TTC549 (cell line): ENCODE data around the gene SIGLEC6.

Experiments
- FAIRE-seq: peaks from 2 replicates; lab custom pipeline; 2012; peaks lifted over from hg19 to GRCh38; lab: Jason Lieb, UNC

The SIGLEC6 gene

DNA sequence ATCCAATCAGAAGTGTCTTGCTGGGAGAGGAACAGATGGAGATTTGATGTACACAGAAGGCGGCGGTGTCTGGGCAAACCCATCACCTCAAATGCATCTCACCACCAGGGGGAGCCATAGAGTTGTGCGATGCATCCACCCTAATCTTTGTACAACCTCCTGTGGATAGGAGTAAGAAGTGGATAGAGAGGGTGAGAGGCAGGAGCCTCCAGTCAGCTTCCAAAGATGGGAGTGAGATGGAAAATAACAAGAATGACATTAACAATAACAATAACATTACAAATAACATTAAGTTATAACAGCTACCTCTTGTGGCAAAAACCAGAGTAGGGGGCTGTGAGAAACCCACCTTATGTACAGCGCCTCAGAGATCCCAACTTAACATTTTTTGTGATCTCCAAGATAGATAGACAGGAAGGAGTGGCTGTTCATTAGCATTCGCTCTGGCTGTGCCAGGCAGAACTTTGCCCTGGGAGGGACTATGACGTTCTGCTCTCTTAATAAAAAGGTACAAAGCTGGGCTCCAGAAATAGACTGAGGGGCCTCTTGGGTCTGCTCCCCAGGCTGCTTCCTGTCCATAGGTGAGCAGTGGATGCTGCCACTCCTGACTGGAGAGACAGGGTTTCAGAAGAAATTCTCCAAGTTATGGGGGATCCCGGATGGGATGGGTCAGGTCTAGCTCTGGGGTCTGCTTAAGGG lies 58.3 kb downstream of the SIGLEC6 start:
- FAIRE-seq: peak; percentile 7

DNA sequence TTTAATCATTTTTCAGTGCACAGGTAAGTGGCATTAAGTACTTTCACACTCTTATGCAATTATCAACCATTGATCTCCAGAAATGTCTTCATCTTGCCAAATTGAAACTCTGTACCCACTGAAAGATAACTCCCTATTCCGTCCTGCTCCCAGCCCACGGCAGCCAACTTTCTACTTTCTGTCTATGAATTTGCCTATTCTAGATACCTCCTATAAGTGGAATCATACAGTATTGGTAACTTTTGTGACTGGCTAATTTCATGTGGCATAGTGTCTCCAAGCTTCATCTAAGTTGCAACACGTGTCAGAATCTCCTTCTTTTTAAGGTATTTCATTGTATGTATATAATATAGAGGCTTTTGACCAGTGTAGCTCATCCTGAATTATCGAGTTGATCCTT lies 58.9 kb downstream of the SIGLEC6 start:
- no peak for FAIRE-seq

DNA sequence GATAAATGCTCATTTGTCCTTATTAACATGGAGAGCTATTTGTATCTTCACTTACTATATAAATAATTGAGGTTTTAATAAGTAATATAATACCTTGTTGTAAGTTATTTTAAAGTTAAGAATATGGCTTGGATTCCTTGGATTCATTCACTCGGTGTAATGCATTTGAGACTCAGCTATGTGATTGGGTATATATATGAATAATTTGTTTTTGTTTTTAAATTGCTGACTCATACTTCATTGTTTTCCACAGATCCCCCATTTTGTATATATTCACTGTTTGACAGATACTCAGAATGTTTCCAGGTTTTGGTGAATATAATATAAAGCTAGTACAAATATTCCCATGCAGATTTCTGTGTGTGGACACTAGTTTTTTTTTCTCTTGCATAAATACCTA lies 59.9 kb downstream of the SIGLEC6 start:
- no peak for FAIRE-seq

DNA sequence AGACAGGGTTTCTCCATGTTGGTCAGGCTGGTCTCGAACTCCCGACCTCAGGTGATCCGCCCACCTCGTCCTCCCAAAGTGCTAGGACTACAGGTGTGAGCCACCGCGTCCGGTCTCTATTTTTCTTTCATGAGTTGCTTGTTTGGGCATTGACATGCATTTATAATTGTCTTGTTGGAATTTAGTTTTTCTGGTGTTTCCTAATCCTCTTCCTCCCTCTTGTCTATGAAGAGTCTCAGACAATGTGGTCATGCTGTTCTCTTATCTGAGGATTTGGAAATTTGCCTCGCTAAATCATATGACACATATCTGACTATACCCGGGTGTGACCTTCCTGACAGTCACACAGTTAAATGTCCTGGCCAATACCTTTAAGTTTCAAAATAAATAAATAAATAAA lies 60.5 kb downstream of the SIGLEC6 start:
- FAIRE-seq: no peak

DNA sequence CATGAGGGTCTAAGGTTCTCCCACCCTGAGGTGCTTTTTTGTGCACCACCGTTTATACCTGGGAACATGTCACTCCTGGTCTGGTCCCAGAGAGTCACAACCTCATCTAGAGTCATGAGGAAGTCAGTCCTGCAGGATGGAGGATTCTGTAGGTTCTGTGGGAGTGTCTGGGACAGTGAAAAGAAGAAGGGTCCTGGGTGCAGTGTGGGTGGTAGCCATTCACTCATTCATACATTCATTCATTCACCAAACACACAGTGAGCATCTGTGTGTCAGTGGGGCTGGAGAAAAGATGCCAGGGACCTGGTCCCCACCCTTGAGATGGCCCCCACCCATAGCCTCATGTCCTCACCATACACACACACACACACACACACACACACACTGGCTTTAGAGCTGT lies 61.8 kb downstream of the SIGLEC6 start:
- no peak for FAIRE-seq

DNA sequence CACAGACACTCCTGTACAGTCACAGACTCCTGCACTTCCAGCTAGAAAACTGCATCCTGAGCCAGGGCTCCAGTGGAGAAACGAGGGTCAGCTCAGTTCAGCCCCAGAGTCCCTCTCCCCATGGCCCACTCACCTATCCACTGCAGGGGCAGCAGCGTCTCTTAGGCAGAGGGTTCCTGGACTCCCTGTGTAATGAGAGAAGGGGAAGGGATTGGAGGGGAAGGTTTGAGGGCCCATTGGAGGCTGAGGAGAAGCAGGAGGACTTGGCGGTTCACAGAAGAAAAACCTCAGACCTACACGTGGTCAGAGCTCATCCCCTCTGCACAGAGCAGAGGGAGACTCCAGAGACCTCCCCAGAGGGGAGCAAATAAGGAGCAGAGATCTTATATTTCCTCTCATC lies 62.3 kb downstream of the SIGLEC6 start:
- FAIRE-seq: no peak

DNA sequence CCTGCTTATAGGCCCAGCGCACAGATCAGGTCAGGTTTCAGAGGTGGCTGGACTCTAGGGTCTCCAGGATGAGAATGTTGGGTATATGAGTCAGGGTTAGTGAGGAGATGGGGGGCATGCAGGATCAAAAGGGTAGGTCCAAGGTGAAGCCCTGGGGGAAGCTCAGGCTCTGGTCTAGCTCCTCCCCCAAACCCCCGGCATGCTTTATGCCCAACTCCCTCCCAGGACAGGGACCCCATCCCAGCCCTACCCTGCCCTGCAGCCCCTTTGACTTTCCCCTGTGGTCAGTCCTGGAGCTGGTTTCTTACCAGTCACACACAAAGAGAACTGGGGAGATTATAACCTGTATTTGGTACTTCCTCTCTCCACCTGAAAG lies 62.9 kb downstream of the SIGLEC6 start:
- no peak for FAIRE-seq

DNA sequence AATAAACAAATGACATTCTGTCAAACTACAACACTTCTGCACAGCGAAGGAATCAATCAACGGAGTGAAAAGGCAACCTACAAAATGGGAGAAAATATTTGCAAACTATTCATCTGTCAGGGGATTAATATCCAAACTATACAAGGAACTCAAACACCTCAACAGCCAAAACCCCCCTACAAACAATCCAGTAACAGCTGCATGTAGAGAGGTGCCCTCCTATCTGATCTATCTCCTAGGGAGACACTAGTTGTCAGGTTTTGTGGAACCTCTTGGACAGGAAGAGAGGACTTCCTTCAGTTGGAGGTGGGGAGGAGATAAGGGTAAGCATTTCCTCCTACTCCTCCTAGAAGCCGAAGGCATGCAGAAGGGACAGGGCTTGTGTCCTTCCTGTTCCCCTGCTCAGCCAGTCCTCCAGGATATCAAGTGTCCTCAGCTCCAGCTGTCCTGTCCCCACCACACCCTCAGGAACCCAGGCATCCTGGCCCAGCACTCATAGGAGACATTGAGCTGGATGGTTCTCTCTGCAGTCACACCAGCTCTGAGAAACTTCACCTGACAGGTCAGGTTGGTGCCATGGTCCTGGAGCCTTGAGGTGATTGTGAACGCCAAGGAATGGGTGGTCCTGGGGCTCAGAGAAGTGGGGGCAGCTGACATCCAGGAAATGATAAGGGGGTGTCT lies 63.5 kb downstream of the SIGLEC6 start:
- FAIRE-seq: no peak
